Mesendoderm (in vitro differentiated cells): ENCODE measurements around the gene NELL2.

ENCODE experiments used
- DNase-seq: peaks from one replicate; pipeline ENCODE4 v3.0.0; 2013
- H2AK5ac ChIP-seq: 2 replicates; pipeline ENCODE4 v1.6.1; 2013; ENCODE audit warnings: low read length, inconsistent platforms
- H2BK120ac ChIP-seq: 2 replicates; pipeline ENCODE4 v1.6.1; 2013; ENCODE audit warnings: low read depth, mild to moderate bottlenecking, low read length, moderate library complexity, mixed read lengths
- H2BK15ac ChIP-seq: replicated peaks from 2 replicates; pipeline ENCODE4 v1.6.1; 2013; ENCODE audit warnings: low read depth, mild to moderate bottlenecking, moderate library complexity
- H2BK5ac ChIP-seq: 2 replicates; pipeline ENCODE4 v1.6.1; 2013; ENCODE audit warnings: low read length, inconsistent platforms
- H3K18ac ChIP-seq: 2 replicates; pipeline ENCODE4 v1.6.1; 2013; ENCODE audit warnings: mild to moderate bottlenecking, low read length, mixed read lengths
- H3K23ac ChIP-seq: one replicate; pipeline ENCODE4 v1.6.1; 2013; ENCODE audit warnings: low read length
- H3K27ac ChIP-seq: 2 replicates; pipeline ENCODE4 v1.5.1; 2013; ENCODE audit warnings: low read depth, mild to moderate bottlenecking, inconsistent platforms, low read length, moderate library complexity
- H3K27me3 ChIP-seq: 2 replicates; pipeline ENCODE4 v1.6.1; 2013; ENCODE audit warnings: low read length, control low read depth, mild to moderate bottlenecking, inconsistent platforms; ENCODE audit not compliant: insufficient read depth, poor library complexity
- H3K36me3 ChIP-seq: 2 replicates; pipeline ENCODE4 v1.6.1; 2013; ENCODE audit warnings: low read length, inconsistent platforms; ENCODE audit not compliant: control insufficient read depth, insufficient read depth
- H3K4ac ChIP-seq: one replicate; pipeline ENCODE4 v1.6.1; 2013; ENCODE audit warnings: low read depth, mild to moderate bottlenecking, low read length, moderate library complexity
- H3K4me1 ChIP-seq: 2 replicates; pipeline ENCODE4 v1.6.1; 2013; ENCODE audit warnings: low read depth, low read length, inconsistent platforms; ENCODE audit not compliant: control insufficient read depth
- H3K4me2 ChIP-seq: 2 replicates; pipeline ENCODE4 v1.6.1; 2013; ENCODE audit warnings: low read length
- H3K4me3 ChIP-seq: 2 replicates; pipeline ENCODE4 v1.5.1; 2013; ENCODE audit warnings: mild to moderate bottlenecking, low read length
- H3K56ac ChIP-seq: one replicate; pipeline ENCODE4 v1.6.1; 2013; ENCODE audit warnings: low read length
- H3K79me1 ChIP-seq: 2 replicates; pipeline ENCODE4 v1.6.1; 2013; ENCODE audit warnings: low read length, inconsistent platforms
- H3K79me2 ChIP-seq: 2 replicates; pipeline ENCODE4 v1.6.1; 2013; ENCODE audit warnings: mild to moderate bottlenecking, low read length; ENCODE audit not compliant: control insufficient read depth, insufficient read depth
- H3K9ac ChIP-seq: 2 replicates; pipeline ENCODE4 v1.6.1; 2013; ENCODE audit warnings: low read length, inconsistent platforms
- H4K5ac ChIP-seq: one replicate; pipeline ENCODE4 v1.6.1; 2013; ENCODE audit warnings: low read length
- H4K8ac ChIP-seq: one replicate; pipeline ENCODE4 v1.6.1; 2013; ENCODE audit warnings: low read depth, mild to moderate bottlenecking, control low read depth, low read length, moderate library complexity
- WGBS: extraction: QIAGEN DNeasy Blood & Tissue Kit; methylation state at CpG from one replicate; pipeline ENCODE4 v1.1.7; 2013; ENCODE audit warnings: low lambda C conversion rate, missing lambda C conversion rate; ENCODE audit not compliant: insufficient coverage; ENCODE audit errors: extremely low coverage; 5-methylcytosine and 5-hydroxymethylcytosine counted together

Gene NELL2

DNA sequence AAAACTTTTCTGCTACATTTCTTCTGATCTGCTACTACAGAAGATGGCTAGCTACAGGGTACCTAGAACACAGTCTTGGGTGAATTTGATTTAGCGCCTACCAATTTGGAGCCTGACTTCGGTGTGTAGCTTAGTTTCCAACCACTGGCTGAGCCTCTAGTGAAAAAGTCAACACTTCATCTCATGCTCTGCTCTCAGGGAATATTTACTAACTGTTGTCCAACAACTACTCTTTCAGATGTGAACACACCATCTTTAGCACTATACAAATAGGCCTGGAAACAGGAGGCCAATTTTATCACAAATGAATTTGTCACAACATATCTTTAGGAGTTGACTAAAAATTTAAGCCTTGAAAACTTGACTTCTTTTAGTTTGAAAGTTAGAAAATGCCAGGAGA is 167.9 kb downstream of the NELL2 start:
- H4K8ac ChIP-seq, result no peak overlapping the region
- H3K4me1 ChIP-seq, result no peaks in the 10 kb centered on the region
- H3K27ac ChIP-seq, result no peak overlapping the region
- no peak overlapping the region for H2AK5ac ChIP-seq
- no peak overlapping the region for H3K4ac ChIP-seq
- no CpG with 5 or more reads among the region's 2 CpGs for WGBS
- H3K79me2 ChIP-seq, result no peaks in the 10 kb centered on the region
- no peak overlapping the region for H3K23ac ChIP-seq
- no peak overlapping the region for H3K18ac ChIP-seq
- no peaks in the 10 kb centered on the region for H3K79me1 ChIP-seq
- DNase-seq, result no peak
- no peak overlapping the region for H4K5ac ChIP-seq
- no peak overlapping the region for H3K4me3 ChIP-seq
- no peak overlapping the region for H3K4me2 ChIP-seq
- H2BK5ac ChIP-seq, result no peak overlapping the region
- H2BK120ac ChIP-seq, result no peak overlapping the region
- no peak overlapping the region for H3K9ac ChIP-seq
- H3K27me3 ChIP-seq, result no peaks in the 10 kb centered on the region
- no peak overlapping the region for H2BK15ac ChIP-seq
- no peaks in the 10 kb centered on the region for H3K36me3 ChIP-seq
- no peak overlapping the region for H3K56ac ChIP-seq

- WGBS, result no CpG with 5 or more reads among the region's 3 CpGs
- H3K18ac ChIP-seq, result no peak overlapping the region
- no peak overlapping the region for H4K5ac ChIP-seq
- no peaks in the 10 kb centered on the region for H3K36me3 ChIP-seq
- H3K79me1 ChIP-seq, result no peaks in the 10 kb centered on the region
- H2BK5ac ChIP-seq, result no peak overlapping the region
- no peak overlapping the region for H3K4me2 ChIP-seq
- H3K79me2 ChIP-seq, result no peaks in the 10 kb centered on the region
- H3K9ac ChIP-seq, result no peak overlapping the region
- H3K4me1 ChIP-seq, result no peaks in the 10 kb centered on the region
- H4K8ac ChIP-seq, result no peak overlapping the region
- no peaks in the 10 kb centered on the region for H3K27me3 ChIP-seq
- no peak overlapping the region for H2BK120ac ChIP-seq
- DNase-seq, result no peak
- H3K27ac ChIP-seq, result no peak overlapping the region
- H3K56ac ChIP-seq, result no peak overlapping the region
- H2BK15ac ChIP-seq, result no peak overlapping the region
- no peak overlapping the region for H3K23ac ChIP-seq
- no peak overlapping the region for H2AK5ac ChIP-seq
- no peak overlapping the region for H3K4ac ChIP-seq
- H3K4me3 ChIP-seq, result no peak overlapping the region
These were observed 172.8 kb downstream of the NELL2 start for GRCh38 chr12:44703182-44703910.

DNA sequence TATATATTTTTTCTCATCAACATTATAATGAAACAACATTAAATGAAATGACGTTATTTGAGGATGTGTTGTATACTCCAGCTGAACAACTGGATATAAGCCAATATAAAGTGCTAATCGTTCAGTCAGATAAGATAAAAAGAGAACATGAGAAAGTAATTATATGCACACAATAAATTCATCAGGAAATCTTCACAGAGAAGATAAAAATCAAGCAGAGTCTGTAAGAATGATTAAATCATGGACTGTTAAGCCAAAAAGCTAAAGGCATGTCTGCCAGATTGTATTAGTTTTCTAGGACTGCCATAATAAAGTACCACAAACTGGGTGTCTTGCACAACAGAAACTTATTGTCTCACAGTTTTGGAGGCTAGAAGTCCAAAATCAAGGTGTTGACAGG is 178.6 kb downstream of the NELL2 start:
- H3K9ac ChIP-seq, result no peak overlapping the region
- no peak overlapping the region for H3K18ac ChIP-seq
- no peak overlapping the region for H3K4me3 ChIP-seq
- no CpG with 5 or more reads among the region's 2 CpGs for WGBS
- no peak overlapping the region for H3K4me2 ChIP-seq
- no peak overlapping the region for H3K56ac ChIP-seq
- no peak overlapping the region for H2BK120ac ChIP-seq
- no peak overlapping the region for H2AK5ac ChIP-seq
- H4K8ac ChIP-seq, result no peak overlapping the region
- DNase-seq, result no peak
- H3K27me3 ChIP-seq, result no peaks in the 10 kb centered on the region
- no peak overlapping the region for H4K5ac ChIP-seq
- no peaks in the 10 kb centered on the region for H3K36me3 ChIP-seq
- no peaks in the 10 kb centered on the region for H3K79me2 ChIP-seq
- no peak overlapping the region for H2BK15ac ChIP-seq
- no peak overlapping the region for H3K4ac ChIP-seq
- no peak overlapping the region for H3K27ac ChIP-seq
- no peaks in the 10 kb centered on the region for H3K79me1 ChIP-seq
- no peak overlapping the region for H3K23ac ChIP-seq
- no peak overlapping the region for H2BK5ac ChIP-seq
- H3K4me1 ChIP-seq, result no peaks in the 10 kb centered on the region

- H3K36me3 ChIP-seq, result no peaks in the 10 kb centered on the region
- H4K8ac ChIP-seq, result no peak overlapping the region
- H3K56ac ChIP-seq, result no peak overlapping the region
- H2BK5ac ChIP-seq, result no peak overlapping the region
- no peak overlapping the region for H3K4me2 ChIP-seq
- H3K18ac ChIP-seq, result no peak overlapping the region
- no peaks in the 10 kb centered on the region for H3K27me3 ChIP-seq
- H3K79me2 ChIP-seq, result no peaks in the 10 kb centered on the region
- H2AK5ac ChIP-seq, result no peak overlapping the region
- no peak overlapping the region for H2BK15ac ChIP-seq
- H3K27ac ChIP-seq, result no peak overlapping the region
- no peak overlapping the region for H3K4ac ChIP-seq
- H3K23ac ChIP-seq, result no peak overlapping the region
- no peak overlapping the region for H3K4me3 ChIP-seq
- peak; percentile 40 for DNase-seq
- no peak overlapping the region for H4K5ac ChIP-seq
- H3K9ac ChIP-seq, result no peak overlapping the region
- H3K79me1 ChIP-seq, result no peaks in the 10 kb centered on the region
- no peaks in the 10 kb centered on the region for H3K4me1 ChIP-seq
- H2BK120ac ChIP-seq, result no peak overlapping the region
These were observed 179.6 kb downstream of the NELL2 start for GRCh38 chr12:44696542-44696941.

DNA sequence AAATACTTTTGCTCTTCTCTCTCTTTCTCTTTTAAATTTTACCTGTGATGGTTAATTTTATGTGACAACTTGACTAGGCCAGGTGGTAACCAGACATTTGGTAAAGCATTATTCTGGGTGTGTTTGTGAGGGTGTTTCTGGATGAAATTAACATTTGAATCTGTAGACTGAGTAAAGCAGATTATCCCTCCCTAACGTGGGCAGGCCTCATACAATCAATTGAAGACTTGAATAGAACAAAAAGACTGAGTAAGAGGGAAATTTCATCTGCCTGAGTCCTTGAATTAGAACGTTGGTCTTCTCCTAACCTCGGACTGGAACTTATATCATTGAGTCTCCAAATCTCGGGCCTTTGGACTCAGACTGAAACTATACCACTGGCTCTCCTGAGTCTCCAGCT is 182.1 kb downstream of the NELL2 start:
- H3K23ac ChIP-seq, result no peak overlapping the region
- H3K36me3 ChIP-seq, result no peaks in the 10 kb centered on the region
- no peaks in the 10 kb centered on the region for H3K79me2 ChIP-seq
- no peak overlapping the region for H3K4ac ChIP-seq
- no peak overlapping the region for H4K8ac ChIP-seq
- no peaks in the 10 kb centered on the region for H3K27me3 ChIP-seq
- whole genome bisulfite sequencing, result no CpG with 5 or more reads among the region's 4 CpGs
- no peak overlapping the region for H2AK5ac ChIP-seq
- H3K9ac ChIP-seq, result no peak overlapping the region
- H3K4me1 ChIP-seq, result no peaks in the 10 kb centered on the region
- H3K27ac ChIP-seq, result no peak overlapping the region
- DNase-seq, result no peak
- H3K79me1 ChIP-seq, result no peaks in the 10 kb centered on the region
- H3K4me2 ChIP-seq, result no peak overlapping the region
- H3K18ac ChIP-seq, result no peak overlapping the region
- H2BK5ac ChIP-seq, result no peak overlapping the region
- no peak overlapping the region for H3K56ac ChIP-seq
- no peak overlapping the region for H4K5ac ChIP-seq
- no peak overlapping the region for H3K4me3 ChIP-seq
- no peak overlapping the region for H2BK15ac ChIP-seq
- no peak overlapping the region for H2BK120ac ChIP-seq

- no peak overlapping the region for H3K23ac ChIP-seq
- H3K36me3 ChIP-seq, result no peaks in the 10 kb centered on the region
- no CpG with 5 or more reads among the region's 3 CpGs for WGBS
- no peak overlapping the region for H2AK5ac ChIP-seq
- no peak overlapping the region for H2BK15ac ChIP-seq
- H3K27me3 ChIP-seq, result no peaks in the 10 kb centered on the region
- H2BK120ac ChIP-seq, result no peak overlapping the region
- H3K4me2 ChIP-seq, result no peak overlapping the region
- no peak overlapping the region for H3K4ac ChIP-seq
- no peak for DNase-seq
- H3K4me3 ChIP-seq, result no peak overlapping the region
- no peaks in the 10 kb centered on the region for H3K79me1 ChIP-seq
- no peaks in the 10 kb centered on the region for H3K79me2 ChIP-seq
- H2BK5ac ChIP-seq, result no peak overlapping the region
- H3K18ac ChIP-seq, result no peak overlapping the region
- H3K4me1 ChIP-seq, result no peaks in the 10 kb centered on the region
- no peak overlapping the region for H4K5ac ChIP-seq
- H3K9ac ChIP-seq, result no peak overlapping the region
- H3K56ac ChIP-seq, result no peak overlapping the region
- H3K27ac ChIP-seq, result no peak overlapping the region
- H4K8ac ChIP-seq, result no peak overlapping the region
These were observed 186.5 kb downstream of the NELL2 start for GRCh38 chr12:44689587-44689986.
